Measurements from ENCODE around the gene CYP2C18.

GRCh38 chr10:94757916-94758315 lies 74.4 kb downstream of the CYP2C18 start:
- TF ChIP-seq CTCF (IDR thresholded peaks at IDR 0.05; ENCODE audit: insufficient read depth, low read depth, low read length) (no peak), EZH2 (IDR thresholded peaks at IDR 0.05; ENCODE audit: insufficient read depth, low read length) (no peak)
